ENCODE data around the gene AQP2. TPM values are rescaled to one million over a fixed set of nuclear protein-coding genes. Genes with fewer than 3 reads are reported as not detected.

AQP2 gene
- total RNA-seq, 1 donor from 2014 or later = not detected

GRCh38 chr12:49969651-49970429, 19.3 kb downstream of the AQP2 start:
- H3K36me3 Mint-ChIP-seq (ENCODE audit: low read depth) = no peaks in the 10 kb centered on the region
- no peak for TF ChIP-seq CTCF (IDR thresholded peaks at IDR 0.05)
- H3K27ac Mint-ChIP-seq (ENCODE audit: unreplicated experiment) = no peak overlapping the region
- no peak for DNase-seq (ENCODE audit: low spot score)
- H3K4me3 Mint-ChIP-seq (ENCODE audit: unreplicated experiment) = no peak overlapping the region
- H3K27me3 Mint-ChIP-seq (ENCODE audit: low read depth) = peaks cover 5% of the 10 kb centered on the region
- peaks cover 4% of the 10 kb centered on the region for H3K4me1 Mint-ChIP-seq (ENCODE audit: low read depth)
- H3K9me3 Mint-ChIP-seq (ENCODE audit: low read depth) = no peaks in the 10 kb centered on the region

GRCh38 chr12:49970658-49971057, 20.1 kb downstream of the AQP2 start:
- TF ChIP-seq CTCF (IDR thresholded peaks at IDR 0.05) = no peak
- no peak for DNase-seq (ENCODE audit: low spot score)
- Mint-ChIP-seq H3K36me3 (ENCODE audit: low read depth) (no peaks in the 10 kb centered on the region), H3K4me1 (ENCODE audit: low read depth) (peaks cover 4% of the 10 kb centered on the region), H3K9me3 (ENCODE audit: low read depth) (no peaks in the 10 kb centered on the region), H3K4me3 (ENCODE audit: unreplicated experiment) (no peak overlapping the region), H3K27me3 (ENCODE audit: low read depth) (peaks cover 3% of the 10 kb centered on the region), H3K27ac (ENCODE audit: unreplicated experiment) (no peak overlapping the region)

- DNase-seq (ENCODE audit: low spot score) = no peak
- Mint-ChIP-seq H3K9me3 (ENCODE audit: low read depth) (no peaks in the 10 kb centered on the region), H3K4me3 (ENCODE audit: unreplicated experiment) (no peak overlapping the region), H3K4me1 (ENCODE audit: low read depth) (peaks cover 4% of the 10 kb centered on the region), H3K27ac (ENCODE audit: unreplicated experiment) (no peak overlapping the region), H3K36me3 (ENCODE audit: low read depth) (no peaks in the 10 kb centered on the region), H3K27me3 (ENCODE audit: low read depth) (peaks cover 2% of the 10 kb centered on the region)
- TF ChIP-seq CTCF (IDR thresholded peaks at IDR 0.05) = no peak
These were observed 20.6 kb downstream of the AQP2 start for GRCh38 chr12:49971141-49971540.

GRCh38 chr12:49972129-49972528, 21.6 kb downstream of the AQP2 start:
- no peak overlapping the region for H3K27ac Mint-ChIP-seq (ENCODE audit: unreplicated experiment)
- peak; percentile 29 for DNase-seq (ENCODE audit: low spot score)
- no peaks in the 10 kb centered on the region for H3K9me3 Mint-ChIP-seq (ENCODE audit: low read depth)
- no peak overlapping the region for H3K4me3 Mint-ChIP-seq (ENCODE audit: unreplicated experiment)
- no peak for TF ChIP-seq CTCF (IDR thresholded peaks at IDR 0.05)
- peaks cover 2% of the 10 kb centered on the region for H3K4me1 Mint-ChIP-seq (ENCODE audit: low read depth)
- no peaks in the 10 kb centered on the region for H3K36me3 Mint-ChIP-seq (ENCODE audit: low read depth)
- H3K27me3 Mint-ChIP-seq (ENCODE audit: low read depth) = no peaks in the 10 kb centered on the region

- H3K36me3 Mint-ChIP-seq (ENCODE audit: low read depth) = no peaks in the 10 kb centered on the region
- no peak within 1 kb of the TSS for H3K27ac Mint-ChIP-seq (ENCODE audit: unreplicated experiment)
- H3K4me1 Mint-ChIP-seq (ENCODE audit: low read depth) = no peaks in the 10 kb centered on the region
- peak; percentile 80 for DNase-seq (ENCODE audit: low spot score)
- no peak within 1 kb of the TSS for H3K4me3 Mint-ChIP-seq (ENCODE audit: unreplicated experiment)
- H3K9me3 Mint-ChIP-seq (ENCODE audit: low read depth) = no peaks in the 10 kb centered on the region
- no peak for TF ChIP-seq CTCF (IDR thresholded peaks at IDR 0.05)
- no peaks in the 10 kb centered on the region for H3K27me3 Mint-ChIP-seq (ENCODE audit: low read depth)
These were observed 22.3 kb downstream of the AQP2 start, which contains the start of gene AQP6 for GRCh38 chr12:49972641-49973360. TSS of gene AQP6 (plus strand) at chr12:49972947. CDS start at chr12:49973174, 227 bp downstream.
